GM06990 (cell line): Measurements from ENCODE around the gene TNS1.

Source experiments
- DNase-seq: peaks from one replicate; pipeline ENCODE4 v3.0.0-alpha.2; 2011; ENCODE audit not compliant: insufficient read length; ENCODE audit errors: extremely low read depth
- H3K27me3 ChIP-seq: replicated peaks from 2 replicates; pipeline ENCODE4 v1.6.0; 2011; ENCODE audit warnings: low read length; ENCODE audit not compliant: control insufficient read depth, insufficient read depth
- H3K36me3 ChIP-seq: 2 replicates; pipeline ENCODE4 v1.5.1; 2011; ENCODE audit warnings: low read length; ENCODE audit not compliant: control insufficient read depth, insufficient read depth
- H3K4me3 ChIP-seq: replicated peaks from 2 replicates; pipeline ENCODE4 v1.5.1; 2011; ENCODE audit warnings: low read depth, mild to moderate bottlenecking, control low read depth, low read length
- TF ChIP-seq, protein P1 (sequence below): IDR thresholded peaks from 2 replicates; pipeline ENCODE4 v1.5.1; 2011; ENCODE audit warnings: low read length, control low read depth, mild to moderate bottlenecking, inconsistent platforms; ENCODE audit not compliant: insufficient read depth, poor library complexity, severe bottlenecking

TNS1 gene

DNA sequence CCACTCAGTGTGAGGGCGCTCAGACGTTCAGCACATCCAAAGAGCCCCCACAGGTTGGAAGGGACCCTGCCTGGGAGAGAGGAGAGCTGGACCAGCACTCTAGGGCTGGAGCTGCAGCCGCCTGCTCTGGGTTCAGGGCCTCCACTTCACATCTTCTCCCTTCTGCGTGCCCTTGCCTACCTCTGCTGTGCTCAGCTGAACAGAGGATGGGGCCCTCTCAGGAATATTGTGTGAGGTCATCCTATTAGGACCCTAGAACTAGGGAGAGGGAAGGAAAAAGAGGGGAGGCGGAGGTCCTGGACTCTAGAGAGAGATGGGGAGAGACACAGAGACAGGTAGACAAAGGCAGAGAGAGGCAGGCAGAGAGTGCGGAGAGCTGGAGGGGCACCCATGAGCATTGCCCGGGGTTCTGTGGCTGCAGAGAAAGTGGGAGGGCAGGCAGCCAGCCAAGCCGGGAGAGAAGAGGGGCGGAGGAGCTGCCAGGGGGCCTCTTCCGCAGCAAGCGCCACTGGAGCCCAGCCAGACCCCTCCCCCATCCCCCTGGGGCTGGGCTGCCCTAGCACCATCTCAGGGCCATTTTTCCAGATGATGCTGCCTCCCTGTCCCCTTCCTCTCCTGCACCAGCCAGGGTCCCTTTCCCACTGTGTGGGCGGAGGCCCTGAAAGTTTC is 8.3 kb upstream of the TNS1 start:
- H3K4me3 ChIP-seq, result no peak overlapping the region
- TF ChIP-seq, protein P1, sequence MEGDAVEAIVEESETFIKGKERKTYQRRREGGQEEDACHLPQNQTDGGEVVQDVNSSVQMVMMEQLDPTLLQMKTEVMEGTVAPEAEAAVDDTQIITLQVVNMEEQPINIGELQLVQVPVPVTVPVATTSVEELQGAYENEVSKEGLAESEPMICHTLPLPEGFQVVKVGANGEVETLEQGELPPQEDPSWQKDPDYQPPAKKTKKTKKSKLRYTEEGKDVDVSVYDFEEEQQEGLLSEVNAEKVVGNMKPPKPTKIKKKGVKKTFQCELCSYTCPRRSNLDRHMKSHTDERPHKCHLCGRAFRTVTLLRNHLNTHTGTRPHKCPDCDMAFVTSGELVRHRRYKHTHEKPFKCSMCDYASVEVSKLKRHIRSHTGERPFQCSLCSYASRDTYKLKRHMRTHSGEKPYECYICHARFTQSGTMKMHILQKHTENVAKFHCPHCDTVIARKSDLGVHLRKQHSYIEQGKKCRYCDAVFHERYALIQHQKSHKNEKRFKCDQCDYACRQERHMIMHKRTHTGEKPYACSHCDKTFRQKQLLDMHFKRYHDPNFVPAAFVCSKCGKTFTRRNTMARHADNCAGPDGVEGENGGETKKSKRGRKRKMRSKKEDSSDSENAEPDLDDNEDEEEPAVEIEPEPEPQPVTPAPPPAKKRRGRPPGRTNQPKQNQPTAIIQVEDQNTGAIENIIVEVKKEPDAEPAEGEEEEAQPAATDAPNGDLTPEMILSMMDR, result no peak
- no peaks in the 10 kb centered on the region for H3K36me3 ChIP-seq
- H3K27me3 ChIP-seq, result no peaks in the 10 kb centered on the region; the same call in none of the 2 replicates
- DNase-seq, result no peak

DNA sequence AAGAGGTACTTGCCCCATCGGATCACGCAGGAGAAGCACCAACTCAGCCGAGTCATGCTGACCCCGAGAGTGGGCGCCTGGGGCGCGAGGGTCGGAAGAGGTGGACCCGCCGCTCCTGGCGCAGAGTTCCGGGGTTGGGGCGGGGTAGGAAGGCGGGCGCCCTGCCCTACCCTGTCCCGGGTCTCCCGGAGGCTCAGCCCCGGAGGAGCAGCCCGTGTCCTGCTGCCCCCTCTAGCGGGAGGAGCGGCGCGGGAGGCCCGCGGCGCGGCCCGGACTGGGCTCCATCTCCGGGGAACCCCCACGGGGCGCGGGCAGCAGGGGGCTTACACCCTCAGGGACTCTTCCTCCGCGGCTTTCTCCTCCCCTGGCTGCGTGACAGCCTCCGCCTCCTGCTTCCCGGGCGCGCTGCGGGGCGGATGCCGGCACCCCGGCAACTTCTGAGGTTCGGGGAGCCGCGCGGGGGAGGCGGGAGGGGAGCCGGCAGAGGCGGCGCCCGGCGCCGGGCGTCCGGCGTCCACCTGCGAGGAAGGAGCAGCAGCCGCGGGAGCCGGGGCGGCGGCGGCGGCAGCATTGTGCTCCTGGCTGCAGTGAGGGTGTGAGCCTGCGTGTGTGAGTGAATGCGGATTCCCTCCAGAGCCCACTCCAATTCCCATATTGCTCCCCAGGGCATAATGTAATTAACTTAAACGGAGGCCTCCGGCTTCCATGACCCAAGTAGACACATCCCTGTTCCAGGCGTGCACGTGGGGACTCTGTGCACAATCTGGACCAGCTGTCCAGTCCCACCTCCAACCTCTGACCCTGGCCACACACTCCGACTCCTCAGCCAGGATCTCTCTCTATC is 7.6 kb upstream of the TNS1 start:
- no peaks in the 10 kb centered on the region; the same call in none of the 2 replicates for H3K27me3 ChIP-seq
- H3K4me3 ChIP-seq, result no peak overlapping the region; the same call in 1 of the 2 replicates
- no peak for DNase-seq
- H3K36me3 ChIP-seq, result no peaks in the 10 kb centered on the region
- TF ChIP-seq, protein P1, result peak; percentile 41

DNA sequence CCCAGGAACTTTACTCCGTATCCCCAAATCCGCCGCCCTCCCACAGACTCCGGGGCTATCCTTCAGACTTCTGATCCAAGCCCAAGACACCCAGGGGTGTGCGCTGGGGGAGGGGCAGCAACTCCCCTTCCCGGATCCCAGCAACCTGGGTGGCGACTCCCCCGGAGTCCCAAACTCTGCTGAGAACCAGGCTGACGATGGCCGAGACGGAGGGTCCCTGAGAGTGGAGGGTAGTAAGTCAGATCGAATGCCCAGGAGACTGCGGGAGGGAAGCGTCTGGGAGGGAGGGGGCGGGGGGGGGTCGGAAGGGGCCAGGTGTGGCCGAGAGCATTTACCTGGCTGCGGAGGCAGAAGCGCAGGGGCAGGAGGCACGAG is 7.0 kb upstream of the TNS1 start:
- Histone ChIP-seq H3K4me3 (no peak overlapping the region), H3K27me3 (no peaks in the 10 kb centered on the region; the same call in none of the 2 replicates), H3K36me3 (no peaks in the 10 kb centered on the region)
- no peak for DNase-seq
- TF ChIP-seq, protein P1, result no peak

DNA sequence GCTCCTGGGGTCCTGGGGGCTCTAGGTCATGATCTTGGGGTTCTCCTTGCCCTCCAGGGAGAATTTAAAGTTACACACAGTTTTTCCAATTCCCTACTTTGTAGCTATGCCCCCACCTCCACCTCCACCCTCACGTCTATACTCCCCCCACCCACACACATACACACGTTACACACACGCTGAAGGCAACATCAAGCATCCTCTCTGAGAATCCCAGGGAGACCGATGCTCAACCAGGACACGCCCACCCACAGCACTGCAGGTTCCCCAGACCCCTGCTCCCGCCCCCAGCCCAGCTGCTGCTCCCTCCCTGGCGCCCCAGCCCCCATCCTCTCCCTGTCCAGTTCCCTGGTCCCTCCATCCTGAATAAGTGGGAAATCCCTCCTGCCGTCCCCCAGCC is 6.4 kb upstream of the TNS1 start:
- DNase-seq, result no peak
- Histone ChIP-seq H3K27me3 (no peaks in the 10 kb centered on the region; the same call in none of the 2 replicates), H3K4me3 (no peak overlapping the region), H3K36me3 (no peaks in the 10 kb centered on the region)
- TF ChIP-seq, protein P1, result no peak

DNA sequence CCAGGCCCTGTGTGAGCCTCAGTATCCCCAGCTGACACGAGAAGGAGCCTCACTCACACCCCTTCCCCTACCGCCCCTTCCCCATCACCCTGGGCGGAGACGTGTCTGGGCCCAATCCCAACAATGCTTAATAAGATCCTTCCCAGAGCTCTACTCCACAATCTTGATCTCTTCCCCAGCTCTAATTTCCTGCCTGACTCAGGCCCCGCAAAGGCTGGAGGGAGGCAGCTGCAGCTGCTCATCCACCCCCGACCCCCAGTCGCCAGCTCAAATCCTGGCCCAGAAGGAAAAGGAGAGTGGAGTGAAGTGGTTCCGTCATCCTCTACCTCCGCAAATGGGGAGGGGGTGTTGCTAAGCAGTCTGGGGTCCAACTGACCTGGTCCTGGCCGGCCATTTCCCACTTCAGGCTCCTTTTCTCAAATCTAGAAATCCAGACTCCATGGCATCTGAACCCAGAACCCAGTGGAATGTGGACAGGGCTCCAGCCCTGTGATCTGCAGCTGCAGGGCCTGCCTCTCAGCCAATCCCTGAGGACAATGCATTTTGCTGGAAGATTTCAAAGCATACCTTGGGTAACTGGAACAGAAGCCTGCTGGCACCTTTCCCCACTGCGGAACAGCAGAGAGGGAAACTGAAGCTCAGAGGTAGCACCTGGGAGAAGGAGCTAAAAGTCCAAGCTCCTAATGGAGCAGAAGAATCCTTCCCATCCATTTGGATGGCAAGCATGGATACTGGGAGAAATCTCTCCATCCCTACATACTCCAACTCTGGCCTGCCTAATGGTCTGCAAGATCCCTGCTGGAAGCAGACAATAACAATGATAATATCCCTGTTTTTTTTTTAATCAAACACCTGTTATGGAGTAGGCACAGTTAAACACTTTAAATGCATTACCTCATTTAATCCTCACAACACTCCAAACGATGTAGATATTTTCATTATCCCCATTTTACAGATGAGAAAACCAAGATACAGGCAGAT is 5.6 kb upstream of the TNS1 start:
- DNase-seq, result no peak
- H3K27me3 ChIP-seq, result no peaks in the 10 kb centered on the region; the same call in none of the 2 replicates
- no peak overlapping the region for H3K4me3 ChIP-seq
- H3K36me3 ChIP-seq, result no peaks in the 10 kb centered on the region
- TF ChIP-seq, protein P1, result no peak
